PC-3 (cell line): Measurements from ENCODE around the gene HLF. TPM values are rescaled to one million over a fixed set of nuclear protein-coding genes. Genes with fewer than 3 reads are reported as not detected.

Experiments
- ATAC-seq: fragments of 200-7000 bp; cut with Tn5 transposase; 2 replicates; pipeline ENCODE4 v1.9.1; 2020; ENCODE audit warnings: mild to moderate bottlenecking, moderate library complexity
- BruUV-seq: library from RNA; stranded (reverse); fragments of 400-500 nt; replicated peaks from 2 replicates; lab custom pipeline; 2021; lab: Mats Ljungman, UMichigan
- CTCF ChIA-PET: fragments of 300-600 bp; sonication (Branson Sonifier 250); formaldehyde crosslinking; loops from one replicate; lab custom pipeline; 2022; ENCODE audit warnings: antibody characterized with exemption; lab: Charles Lee
- POLR2A ChIA-PET: fragments of 300-600 bp; sonication (Branson Sonifier 250); formaldehyde crosslinking; loops from one replicate; lab custom pipeline; 2022; ENCODE audit warnings: antibody characterized with exemption; ENCODE audit not compliant: unreplicated experiment; lab: Charles Lee
- DNase-seq: peaks from one replicate; pipeline ENCODE4 v3.0.0-alpha.2; 2015
- H2AFZ ChIP-seq: fragments of 300-600 bp; sonication (generic); 2 replicates; pipeline ENCODE4 v1.6.0; 2016; ENCODE audit warnings: antibody characterized with exemption, low read length
- H3F3A ChIP-seq: fragments of 300-600 bp; sonication (generic); one replicate; pipeline ENCODE4 v1.6.0; 2017; ENCODE audit warnings: antibody characterized with exemption, low read length, control low read depth, mild to moderate bottlenecking; ENCODE audit not compliant: unreplicated experiment
- H3K27ac ChIP-seq: fragments of 300-600 bp; sonication (generic); 2 replicates; pipeline ENCODE4 v1.5.1; 2016; ENCODE audit warnings: mild to moderate bottlenecking, low read length
- H3K27me3 ChIP-seq: fragments of 300-600 bp; sonication (generic); 2 replicates; pipeline ENCODE4 v1.6.1; 2016; ENCODE audit warnings: low read length, mixed read lengths
- H3K36me3 ChIP-seq: fragments of 300-600 bp; sonication (generic); 2 replicates; pipeline ENCODE4 v1.6.1; 2016; ENCODE audit warnings: low read depth, mixed run types, low read length, mixed read lengths
- H3K4me1 ChIP-seq: fragments of 300-600 bp; sonication (generic); 2 replicates; pipeline ENCODE4 v1.5.1; 2016; ENCODE audit warnings: low read length; ENCODE audit not compliant: insufficient read depth
- H3K4me2 ChIP-seq: fragments of 300-600 bp; sonication (generic); 2 replicates; pipeline ENCODE4 v1.6.0; 2016; ENCODE audit warnings: low read length
- H3K4me3 ChIP-seq: fragments of 300-600 bp; sonication (generic); 2 replicates; pipeline ENCODE4 v1.5.1; 2016; ENCODE audit warnings: mild to moderate bottlenecking, low read length, mixed read lengths
- H3K79me2 ChIP-seq: fragments of 300-600 bp; sonication (generic); 2 replicates; pipeline ENCODE4 v1.6.1; 2017; ENCODE audit warnings: low read length, mixed read lengths
- H3K9ac ChIP-seq: fragments of 300-600 bp; sonication (generic); 2 replicates; pipeline ENCODE4 v1.6.0; 2016; ENCODE audit warnings: mild to moderate bottlenecking, low read length
- H3K9me2 ChIP-seq: fragments of 300-600 bp; sonication (generic); replicated peaks from 2 replicates; pipeline ENCODE4 v1.6.1; 2016; ENCODE audit warnings: mixed run types, low read length, mixed read lengths
- H3K9me3 ChIP-seq: fragments of 300-600 bp; sonication (generic); 2 replicates; pipeline ENCODE4 v1.6.1; 2016; ENCODE audit warnings: low read length, mixed read lengths
- H4K20me1 ChIP-seq: fragments of 300-600 bp; sonication (generic); 2 replicates; pipeline ENCODE4 v1.6.1; 2016; ENCODE audit warnings: low read length, mixed read lengths
- CTCF ChIP-seq: fragments of 300-600 bp; sonication (generic); conservative IDR thresholded peaks from 2 replicates; pipeline ENCODE4 v1.5.1; 2017; ENCODE audit warnings: antibody characterized with exemption, low read depth, mild to moderate bottlenecking, low read length
- EZH2 ChIP-seq: fragments of 300-600 bp; sonication (generic); IDR thresholded peaks from one replicate; pipeline ENCODE4 v1.6.1; 2017; ENCODE audit warnings: antibody characterized with exemption, mild to moderate bottlenecking, low read length; ENCODE audit not compliant: unreplicated experiment
- EZH2phosphoT487 ChIP-seq: fragments of 300-600 bp; sonication (generic); IDR thresholded peaks from 2 replicates; pipeline ENCODE4 v1.6.1; 2018; ENCODE audit warnings: mild to moderate bottlenecking, antibody characterized with exemption, low read length, borderline replicate concordance
- intact Hi-C: fragments of 100-400 bp; cut with micrococcal nuclease; formaldehyde crosslinking; loops from 2 replicates; pipeline ENCODE4 v1.9.0; 2023
- total RNA-seq: library from RNA; depleted of rRNA; stranded (reverse); fragments of >200 nt; gene quantifications from 2 replicates; pipeline ENCODE4 v1.2.3, GENCODE V29; 2014

Gene HLF
- total RNA-seq, 1 experiment from 2014 or later = 0.66 TPM

DNA sequence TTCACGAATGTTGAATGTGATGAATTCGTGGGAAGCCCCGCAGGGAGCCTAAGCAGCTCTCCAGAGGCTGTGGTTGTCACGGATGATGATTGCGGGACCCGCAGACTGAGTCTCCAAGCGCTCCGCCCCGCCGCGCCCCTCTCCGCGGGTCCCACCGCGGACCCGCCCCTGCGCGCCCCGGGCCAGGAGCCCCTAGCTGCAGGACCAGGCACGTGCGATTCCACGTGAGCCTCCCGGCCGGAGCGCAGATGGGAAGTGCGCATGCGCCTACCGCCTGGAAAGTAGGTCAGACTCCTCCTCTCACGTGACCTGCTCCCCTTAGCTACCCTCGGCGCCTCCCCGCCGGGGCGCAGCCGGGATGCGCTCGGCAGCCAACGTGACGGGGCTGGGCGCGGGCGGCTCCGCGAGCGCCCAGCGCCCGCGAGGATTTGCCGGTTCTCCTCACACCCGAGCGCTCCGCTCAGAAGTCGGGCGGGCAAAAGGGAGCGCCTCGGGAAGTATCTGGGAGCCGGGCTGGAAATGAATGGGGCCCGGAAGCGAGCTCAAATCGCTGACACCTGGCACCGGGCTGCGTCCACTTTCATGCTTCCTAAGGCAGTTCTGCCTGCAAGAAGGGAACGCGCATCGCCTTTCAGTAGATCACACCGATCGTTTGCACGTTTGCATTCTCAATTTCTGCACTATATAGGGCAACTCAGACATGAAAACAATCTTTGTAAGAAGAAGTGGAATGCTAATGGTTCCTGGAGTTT is 26.4 kb upstream of the HLF start:
- TF ChIP-seq EZH2phosphoT487 = no peak
- TF ChIP-seq CTCF = no peak
- TF ChIP-seq EZH2 = no peak
- Histone ChIP-seq H3K9ac (peak overlapping the region; percentile 17), H3F3A (no peaks in the 10 kb centered on the region), H3K4me1 (peaks cover 23% of the 10 kb centered on the region), H3K79me2 (no peaks in the 10 kb centered on the region), H3K4me3 (peak overlapping the region; percentile 64), H3K9me3 (no peaks in the 10 kb centered on the region), H4K20me1 (no peaks in the 10 kb centered on the region), H3K9me2 (no peaks in the 10 kb centered on the region), H3K36me3 (no peaks in the 10 kb centered on the region), H3K27me3 (peaks cover 3% of the 10 kb centered on the region; the same call in 1 of the 2 replicates), H3K27ac (no peak overlapping the region), H2AFZ (peak overlapping the region; percentile 76), H3K4me2 (peak overlapping the region; percentile 87)
- intact Hi-C loops = loop anchor here (1.0 to 10.0 kb wide), 6 partner anchors 26 to 276 kb away; partner anchors contain the start of genes HLF and SMIM36
- ATAC-seq (peak; percentile 85), DNase-seq (peak; percentile 85)
- ChIA-PET CTCF (interaction anchor here (0.6 kb wide), 1 partner anchor 17 kb away, joined by 4 read pairs; no protein-coding TSS in a partner anchor), POLR2A (interaction anchor here (0.5 to 0.8 kb wide), 2 partner anchors 951 to 1721 kb away, joined by 3 to 14 read pairs; no protein-coding TSS in a partner anchor)
- BruUV-seq = no TSS peak

GRCh38 chr17:55238931-55239297 is 25.8 kb upstream of the HLF start:
- Histone ChIP-seq H3K27me3 (peaks cover 3% of the 10 kb centered on the region), H3K9me3 (no peaks in the 10 kb centered on the region), H2AFZ (peak overlapping the region; percentile 76), H4K20me1 (no peaks in the 10 kb centered on the region), H3K4me1 (peaks cover 17% of the 10 kb centered on the region; the same call in 1 of the 2 replicates), H3K79me2 (no peaks in the 10 kb centered on the region), H3K4me2 (peak overlapping the region; percentile 87), H3K36me3 (no peaks in the 10 kb centered on the region), H3K27ac (no peak overlapping the region), H3K9ac (peak overlapping the region; percentile 17), H3K9me2 (no peaks in the 10 kb centered on the region), H3K4me3 (peak overlapping the region; percentile 64), H3F3A (no peaks in the 10 kb centered on the region)
- BruUV-seq = no TSS peak
- CTCF ChIA-PET = interaction anchor here (0.6 kb wide), 1 partner anchor 17 kb away, joined by 4 read pairs; no protein-coding TSS in a partner anchor
- ATAC-seq = peak; percentile 61
- TF ChIP-seq CTCF (peak; percentile 36; the same call in 1 of the 2 replicates), EZH2phosphoT487 (no peak), EZH2 (no peak)
- intact Hi-C loops = loop anchor here (1.0 to 10.0 kb wide), 6 partner anchors 25 to 276 kb away; partner anchors contain the start of genes HLF and SMIM36
- DNase-seq = no peak
- POLR2A ChIA-PET = no interaction called here
